Caco-2 (cell line): ENCODE results near the gene NUP62. TPM values are rescaled to one million over a fixed set of nuclear protein-coding genes. Genes with fewer than 3 reads are reported as not detected.
A peak's percentile ranks its signal among the peaks of the same experiment; 100 is the strongest.

ENCODE experiments used
- BruUV-seq: library from RNA; stranded (reverse); fragments of 400-500 nt; replicated peaks from 2 replicates; lab custom pipeline; 2021; lab: Mats Ljungman, UMichigan
- CTCF ChIA-PET: fragments of 300-600 bp; sonication (Branson Sonifier 250); formaldehyde crosslinking; loops from one replicate; lab custom pipeline; 2022; ENCODE audit warnings: antibody characterized with exemption; lab: Charles Lee
- POLR2A ChIA-PET: fragments of 300-600 bp; sonication (Branson Sonifier 250); formaldehyde crosslinking; loops from one replicate; lab custom pipeline; 2022; ENCODE audit warnings: antibody characterized with exemption; lab: Charles Lee
- DNase-seq, 2 experiments: peaks; one replicate each; pipeline versions ENCODE4 v3.0.0 to v3.0.0-alpha.2; 2020 to 2022
- H3K27me3 ChIP-seq: replicated peaks from 2 replicates; pipeline ENCODE4 v1.6.0; 2011; ENCODE audit warnings: low read length; ENCODE audit not compliant: control insufficient read depth, insufficient read depth
- H3K36me3 ChIP-seq: 2 replicates; pipeline ENCODE4 v1.5.1; 2011; ENCODE audit warnings: low read length; ENCODE audit not compliant: control insufficient read depth, insufficient read depth
- H3K4me1 ChIP-seq: fragments of 250-450 bp; sonication (Bioruptor Pico); 2 replicates; pipeline ENCODE4 v1.5.1; 2020; ENCODE audit warnings: mild to moderate bottlenecking
- H3K4me3 ChIP-seq: 2 replicates; pipeline ENCODE4 v1.5.1; 2011; ENCODE audit warnings: low read depth, mild to moderate bottlenecking, control low read depth, low read length
- H3K9me3 ChIP-seq: fragments of 250-450 bp; sonication (Bioruptor Pico); 2 replicates; pipeline ENCODE4 v1.5.1; 2020; ENCODE audit warnings: mild to moderate bottlenecking, moderate library complexity
- H3K27ac Mint-ChIP-seq: one replicate; pipeline ENCODE4 v1.8.0; 2022; ENCODE audit warnings: mixed read lengths; ENCODE audit not compliant: unreplicated experiment
- H3K27me3 Mint-ChIP-seq: one replicate; pipeline ENCODE4 v1.8.0; 2022; ENCODE audit warnings: mixed read lengths; ENCODE audit not compliant: insufficient read depth, unreplicated experiment
- H3K36me3 Mint-ChIP-seq: one replicate; pipeline ENCODE4 v1.8.0; 2022; ENCODE audit warnings: mild to moderate bottlenecking, mixed read lengths; ENCODE audit not compliant: insufficient read depth, unreplicated experiment
- H3K4me1 Mint-ChIP-seq: one replicate; pipeline ENCODE4 v1.8.0; 2022; ENCODE audit warnings: low read depth, mixed read lengths; ENCODE audit not compliant: unreplicated experiment
- H3K4me3 Mint-ChIP-seq: one replicate; pipeline ENCODE4 v1.8.0; 2022; ENCODE audit warnings: mild to moderate bottlenecking, moderate library complexity, mixed read lengths; ENCODE audit not compliant: unreplicated experiment
- H3K9me3 Mint-ChIP-seq: one replicate; pipeline ENCODE4 v1.8.0; 2022; ENCODE audit warnings: mixed read lengths; ENCODE audit not compliant: unreplicated experiment
- intact Hi-C: fragments of 100-400 bp; cut with micrococcal nuclease; formaldehyde crosslinking; loops from one replicate; pipeline ENCODE4 v1.10.0; 2022; ENCODE audit not compliant: unreplicated experiment
- total RNA-seq: library from RNA; stranded (reverse); gene quantifications from 2 replicates; pipeline ENCODE4 v1.2.3, GENCODE V29; 2022
- TF ChIP-seq, protein P1 (sequence below), 2 experiments: fragments of 200-600 bp in 1 of 2; IDR thresholded peaks; 1 replicate in 1 of 2; 2 replicates in 1 of 2; pipeline versions ENCODE4 v1.5.1 to v1.8.0; 2011 to 2022; ENCODE audit warnings: antibody characterized with exemption in 1 of 2, control low read depth in 1 of 2, inconsistent platforms in 1 of 2, low read depth in 1 of 2, low read length in 1 of 2, mild to moderate bottlenecking in 1 of 2, moderate library complexity in 1 of 2; ENCODE audit not compliant: insufficient read depth in 1 of 2, severe bottlenecking in 1 of 2, unreplicated experiment in 1 of 2

NUP62 gene
- total RNA-seq, 1 experiment from 2014 or later = 116 TPM

DNA sequence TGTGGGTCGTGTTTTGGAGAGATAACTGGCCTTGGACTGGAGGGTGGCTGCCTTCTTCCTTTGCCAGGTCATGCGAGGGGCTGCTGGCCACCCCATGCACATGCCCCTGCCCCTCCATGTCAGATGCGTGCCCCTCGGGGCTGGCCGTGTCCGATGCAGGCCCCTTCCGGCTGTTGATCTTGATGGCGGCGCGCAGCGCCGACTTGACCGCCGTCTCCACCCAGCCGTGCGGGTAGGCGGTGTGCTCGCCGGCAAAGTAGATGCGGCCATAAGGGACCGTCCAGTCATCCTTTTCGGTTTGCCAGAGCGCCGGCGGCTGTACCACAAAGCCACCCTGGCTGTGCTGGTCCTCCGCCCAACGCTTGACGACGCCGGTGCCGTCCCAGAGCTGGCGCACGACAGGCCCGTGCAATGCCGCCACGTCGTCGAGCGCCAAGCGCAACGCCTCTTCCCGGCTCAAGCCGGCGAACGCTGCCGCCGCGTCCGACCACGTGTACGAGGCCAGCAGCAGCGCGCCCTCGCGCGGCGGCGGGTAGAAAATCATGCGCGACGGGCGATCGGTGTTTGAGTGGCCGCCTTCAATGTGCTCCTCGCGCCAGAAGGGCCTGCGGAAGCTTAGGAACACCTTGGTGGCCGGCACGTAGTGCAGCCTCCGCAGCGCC, 39.5 kb downstream of the NUP62 start:
- H3K27me3 ChIP-seq = no peaks in the 10 kb centered on the region
- peaks cover 12% of the 10 kb centered on the region for H3K4me1 ChIP-seq
- H3K4me3 Mint-ChIP-seq = peak overlapping the region; percentile 89
- peaks cover 47% of the 10 kb centered on the region for H3K36me3 Mint-ChIP-seq
- H3K9me3 Mint-ChIP-seq = no peaks in the 10 kb centered on the region
- CTCF ChIA-PET = interaction anchor here (0.6 to 1.4 kb wide), 9 partner anchors 12 to 373 kb away, joined by 3 to 9 read pairs (median 4); partner anchors contain the start of genes AKT1S1, ATF5, MED25 and NUP62
- H3K4me3 ChIP-seq = peak overlapping the region; percentile 86
- TF ChIP-seq, protein P1, sequence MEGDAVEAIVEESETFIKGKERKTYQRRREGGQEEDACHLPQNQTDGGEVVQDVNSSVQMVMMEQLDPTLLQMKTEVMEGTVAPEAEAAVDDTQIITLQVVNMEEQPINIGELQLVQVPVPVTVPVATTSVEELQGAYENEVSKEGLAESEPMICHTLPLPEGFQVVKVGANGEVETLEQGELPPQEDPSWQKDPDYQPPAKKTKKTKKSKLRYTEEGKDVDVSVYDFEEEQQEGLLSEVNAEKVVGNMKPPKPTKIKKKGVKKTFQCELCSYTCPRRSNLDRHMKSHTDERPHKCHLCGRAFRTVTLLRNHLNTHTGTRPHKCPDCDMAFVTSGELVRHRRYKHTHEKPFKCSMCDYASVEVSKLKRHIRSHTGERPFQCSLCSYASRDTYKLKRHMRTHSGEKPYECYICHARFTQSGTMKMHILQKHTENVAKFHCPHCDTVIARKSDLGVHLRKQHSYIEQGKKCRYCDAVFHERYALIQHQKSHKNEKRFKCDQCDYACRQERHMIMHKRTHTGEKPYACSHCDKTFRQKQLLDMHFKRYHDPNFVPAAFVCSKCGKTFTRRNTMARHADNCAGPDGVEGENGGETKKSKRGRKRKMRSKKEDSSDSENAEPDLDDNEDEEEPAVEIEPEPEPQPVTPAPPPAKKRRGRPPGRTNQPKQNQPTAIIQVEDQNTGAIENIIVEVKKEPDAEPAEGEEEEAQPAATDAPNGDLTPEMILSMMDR (IDR thresholded peaks at IDR 0.05; ENCODE audit: insufficient read depth in 1 of 2, low read depth in 1 of 2, low read length in 1 of 2, severe bottlenecking in 1 of 2, unreplicated experiment in 1 of 2) = peak; percentile 81 to 88
- intact Hi-C loops = loop anchor here (1.0 to 2.0 kb wide), 2 partner anchors 12 to 15 kb away; no protein-coding TSS in a partner anchor
- H3K27ac Mint-ChIP-seq = peak overlapping the region; percentile 85
- no peaks in the 10 kb centered on the region for H3K9me3 ChIP-seq
- peaks cover 3% of the 10 kb centered on the region for H3K27me3 Mint-ChIP-seq
- POLR2A ChIA-PET = interaction anchor here (0.6 to 1.6 kb wide), 7 partner anchors 11 to 927 kb away, joined by 3 to 7 read pairs (median 4); partner anchors contain the start of gene NUP62
- DNase-seq = peak; percentile 90 to 94
- no peaks in the 10 kb centered on the region for H3K36me3 ChIP-seq
- TSS peak; percentile 47 for BruUV-seq
- no peaks in the 10 kb centered on the region for H3K4me1 Mint-ChIP-seq

DNA sequence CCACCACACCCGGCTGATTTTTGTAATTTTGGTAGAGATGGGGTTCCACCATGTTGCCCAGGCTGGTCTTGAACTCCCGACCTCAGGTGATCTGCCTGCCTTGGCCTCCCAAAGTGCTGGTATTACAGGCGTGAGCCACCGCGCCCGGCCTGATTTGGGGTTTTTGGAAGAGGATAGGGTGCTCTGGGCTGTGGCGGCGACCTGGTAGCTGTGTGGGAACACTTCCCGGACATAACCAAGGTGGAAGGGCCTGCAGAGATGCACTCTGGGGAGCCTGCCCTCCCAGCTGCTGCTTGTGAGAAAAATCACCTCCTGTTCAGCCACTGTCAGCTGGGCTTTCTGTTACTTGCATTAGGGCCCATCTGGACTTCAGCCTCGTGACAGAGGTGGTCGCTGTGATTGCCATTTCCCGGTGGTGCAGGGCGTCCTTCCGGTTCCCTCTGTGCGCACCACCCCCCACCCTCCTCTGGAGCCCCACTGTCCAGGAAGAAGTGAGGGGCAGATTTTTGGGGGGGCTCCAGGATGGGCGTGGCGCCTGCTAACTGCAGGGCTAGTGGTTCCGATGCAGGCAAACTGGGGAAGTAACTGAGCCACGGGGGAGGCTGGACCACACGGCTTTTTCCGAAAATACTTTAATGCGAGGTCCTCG, 40.1 kb downstream of the NUP62 start:
- Mint-ChIP-seq H3K27ac (peak overlapping the region; percentile 85), H3K27me3 (peaks cover 3% of the 10 kb centered on the region), H3K9me3 (no peaks in the 10 kb centered on the region), H3K36me3 (peaks cover 53% of the 10 kb centered on the region), H3K4me1 (no peaks in the 10 kb centered on the region), H3K4me3 (peak overlapping the region; percentile 89)
- TF ChIP-seq, protein P1 (IDR thresholded peaks at IDR 0.05; ENCODE audit: insufficient read depth in 1 of 2, low read depth in 1 of 2, low read length in 1 of 2, severe bottlenecking in 1 of 2, unreplicated experiment in 1 of 2) = no peak
- H3K9me3 ChIP-seq = no peaks in the 10 kb centered on the region
- POLR2A ChIA-PET = interaction anchor here (1.6 kb wide), 1 partner anchor 20 kb away, joined by 7 read pairs; no protein-coding TSS in a partner anchor
- no TSS peak for BruUV-seq
- CTCF ChIA-PET = no interaction called here
- H3K27me3 ChIP-seq = no peaks in the 10 kb centered on the region
- peak in 1 of 2 experiments; percentile 30 for DNase-seq
- intact Hi-C loops = no loop called here
- no peaks in the 10 kb centered on the region for H3K36me3 ChIP-seq
- peaks cover 12% of the 10 kb centered on the region for H3K4me1 ChIP-seq
- H3K4me3 ChIP-seq = peak overlapping the region; percentile 86; the same call in 1 of the 2 replicates

DNA sequence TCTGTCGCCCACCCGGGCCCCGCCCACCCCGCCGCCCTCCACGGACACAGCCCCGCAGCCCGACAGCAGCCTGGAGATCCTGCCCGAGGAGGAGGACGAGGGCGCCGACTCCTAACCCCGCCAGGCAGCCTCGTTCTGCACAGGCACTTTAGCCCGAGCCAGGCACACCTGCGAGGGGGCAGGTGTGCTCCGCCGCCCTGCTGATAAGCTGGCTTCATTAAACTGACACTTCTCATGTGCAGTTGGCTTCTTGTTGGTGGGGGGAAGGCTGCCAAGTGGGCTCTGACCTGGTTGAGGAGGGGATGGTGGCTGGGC, 40.8 kb downstream of the NUP62 start:
- intact Hi-C loops = no loop called here
- Mint-ChIP-seq H3K36me3 (peaks cover 53% of the 10 kb centered on the region), H3K27me3 (peaks cover 3% of the 10 kb centered on the region), H3K4me3 (peak overlapping the region; percentile 89), H3K4me1 (no peaks in the 10 kb centered on the region), H3K9me3 (no peaks in the 10 kb centered on the region), H3K27ac (no peak overlapping the region)
- no peaks in the 10 kb centered on the region for H3K27me3 ChIP-seq
- H3K9me3 ChIP-seq = no peaks in the 10 kb centered on the region
- H3K4me1 ChIP-seq = peaks cover 12% of the 10 kb centered on the region
- ChIA-PET CTCF (no interaction called here), POLR2A (no interaction called here)
- H3K4me3 ChIP-seq = no peak overlapping the region
- TF ChIP-seq, protein P1 (IDR thresholded peaks at IDR 0.05; ENCODE audit: insufficient read depth in 1 of 2, low read depth in 1 of 2, low read length in 1 of 2, severe bottlenecking in 1 of 2, unreplicated experiment in 1 of 2) = no peak
- BruUV-seq = no TSS peak
- no peaks in the 10 kb centered on the region; the same call in 1 of the 2 replicates for H3K36me3 ChIP-seq
- DNase-seq = peak in 1 of 2 experiments; percentile 27
